IMR-90 (cell line): ENCODE results near the gene MPG. TPM values are rescaled to one million over a fixed set of nuclear protein-coding genes. Genes with fewer than 3 reads are reported as not detected.

ENCODE experiments used
- ATAC-seq: fragments of 200-7000 bp; cut with Tn5 transposase; 2 replicates; pipeline ENCODE4 v1.9.1; 2020; ENCODE audit warnings: low read depth, mild to moderate bottlenecking, moderate library complexity
- BruUV-seq: library from RNA; stranded (reverse); fragments of 400-500 nt; replicated peaks from 2 replicates; lab custom pipeline; 2021; lab: Mats Ljungman, UMichigan
- CTCF ChIA-PET: fragments of 300-600 bp; formaldehyde crosslinking; extraction: SDS; loops from one replicate; lab custom pipeline; 2021; ENCODE audit warnings: antibody characterized with exemption; lab: Yijun Ruan, JAX
- POLR2A ChIA-PET: fragments of 300-600 bp; sonication (Branson Sonifier 250); formaldehyde crosslinking; loops from one replicate; lab custom pipeline; 2022; ENCODE audit warnings: antibody characterized with exemption; ENCODE audit not compliant: unreplicated experiment; lab: Charles Lee
- DNase-seq: peaks from one replicate; pipeline ENCODE4 v3.0.0; 2013
- H2AFZ ChIP-seq: replicated peaks from 2 replicates; pipeline ENCODE3; 2013; ENCODE audit warnings: low read length, mild to moderate bottlenecking; ENCODE audit not compliant: poor library complexity
- H2AK5ac ChIP-seq: 2 replicates; pipeline ENCODE4 v1.6.1; 2013; ENCODE audit warnings: low read depth, low read length, inconsistent platforms
- H2AK9ac ChIP-seq: replicated peaks from 2 replicates; pipeline ENCODE3; 2013; ENCODE audit warnings: mild to moderate bottlenecking, low read depth, low read length, moderate library complexity; ENCODE audit not compliant: poor library complexity
- H2BK120ac ChIP-seq: 2 replicates; pipeline ENCODE4 v1.6.1; 2013; ENCODE audit warnings: low read depth, low read length, inconsistent platforms
- H2BK15ac ChIP-seq: 3 replicates; pipeline ENCODE4 v1.6.1; 2013; ENCODE audit warnings: low read depth, low read length, inconsistent platforms
- H2BK20ac ChIP-seq: 2 replicates; pipeline ENCODE4 v1.6.1; 2013; ENCODE audit warnings: low read depth, mild to moderate bottlenecking, inconsistent platforms, low read length, moderate library complexity
- H2BK5ac ChIP-seq: 2 replicates; pipeline ENCODE4 v1.6.1; 2013; ENCODE audit warnings: mild to moderate bottlenecking, low read depth, low read length, inconsistent platforms; ENCODE audit not compliant: poor library complexity, severe bottlenecking
- H3K14ac ChIP-seq: replicated peaks from 2 replicates; pipeline ENCODE4 v1.6.1; 2013; ENCODE audit warnings: low read depth, low read length, inconsistent platforms
- H3K18ac ChIP-seq: 2 replicates; pipeline ENCODE4 v1.6.1; 2013; ENCODE audit warnings: low read depth, low read length, control low read depth
- H3K23ac ChIP-seq: 2 replicates; pipeline ENCODE4 v1.6.1; 2013; ENCODE audit warnings: low read depth, low read length, inconsistent platforms
- H3K27ac ChIP-seq: 2 replicates; pipeline ENCODE4 v1.5.1; 2013; ENCODE audit warnings: mild to moderate bottlenecking, control low read depth, low read length; ENCODE audit not compliant: insufficient read depth
- H3K27me3 ChIP-seq: 2 replicates; pipeline ENCODE4 v1.6.1; 2013; ENCODE audit warnings: low read length; ENCODE audit not compliant: control insufficient read depth, insufficient read depth
- H3K36me3 ChIP-seq: 2 replicates; pipeline ENCODE4 v1.6.1; 2013; ENCODE audit warnings: low read length, mixed read lengths; ENCODE audit not compliant: control insufficient read depth, insufficient read depth
- H3K4ac ChIP-seq: 2 replicates; pipeline ENCODE4 v1.6.1; 2013; ENCODE audit warnings: low read depth, low read length, inconsistent platforms
- H3K4me1 ChIP-seq: 2 replicates; pipeline ENCODE4 v1.6.1; 2013; ENCODE audit warnings: low read length, mixed read lengths; ENCODE audit not compliant: control insufficient read depth, insufficient read depth
- H3K4me2 ChIP-seq: 2 replicates; pipeline ENCODE4 v1.6.1; 2013; ENCODE audit warnings: low read depth, mild to moderate bottlenecking, control low read depth, low read length, moderate library complexity
- H3K4me3 ChIP-seq: 2 replicates; pipeline ENCODE4 v1.5.1; 2013; ENCODE audit warnings: low read depth, mild to moderate bottlenecking, control low read depth, low read length, moderate library complexity; ENCODE audit not compliant: insufficient read depth
- H3K56ac ChIP-seq: 2 replicates; pipeline ENCODE4 v1.6.1; 2013; ENCODE audit warnings: low read length, inconsistent platforms; ENCODE audit not compliant: insufficient read depth; ENCODE audit errors: extremely low read depth
- H3K79me1 ChIP-seq, 2 experiments: 2 replicates each; pipeline ENCODE4 v1.6.1; 2013; ENCODE audit warnings: low read length in 2 of 2, inconsistent platforms in 1 of 2, low read depth in 1 of 2
- H3K9ac ChIP-seq: 2 replicates; pipeline ENCODE4 v1.6.1; 2013; ENCODE audit warnings: low read depth, low read length, control low read depth
- H3K9me1 ChIP-seq: 2 replicates; pipeline ENCODE4 v1.6.1; 2013; ENCODE audit warnings: low read length, inconsistent platforms; ENCODE audit not compliant: insufficient read depth
- H3K9me3 ChIP-seq: 2 replicates; pipeline ENCODE4 v1.6.1; 2013; ENCODE audit warnings: low read length; ENCODE audit not compliant: control insufficient read depth, insufficient read depth
- H4K20me1 ChIP-seq: 2 replicates; pipeline ENCODE4 v1.6.1; 2013; ENCODE audit warnings: low read length, inconsistent platforms; ENCODE audit not compliant: insufficient read depth
- H4K5ac ChIP-seq: 2 replicates; pipeline ENCODE4 v1.6.1; 2013; ENCODE audit warnings: mild to moderate bottlenecking, low read depth, low read length, control low read depth
- H4K8ac ChIP-seq, 2 experiments: 2 replicates each; pipeline ENCODE4 v1.6.1; 2013; ENCODE audit warnings: low read depth in 2 of 2, low read length in 2 of 2, control low read depth in 1 of 2, inconsistent platforms in 1 of 2
- H4K91ac ChIP-seq: 2 replicates; pipeline ENCODE4 v1.6.1; 2013; ENCODE audit warnings: low read depth, low read length, inconsistent platforms; ENCODE audit not compliant: insufficient read depth
- BHLHE40 ChIP-seq: fragments of 150-350 bp; IDR thresholded peaks from 2 replicates; pipeline ENCODE4 v1.6.1; 2016; ENCODE audit warnings: mild to moderate bottlenecking, low read depth, low read length
- CEBPB ChIP-seq: IDR thresholded peaks from 2 replicates; pipeline ENCODE4 v1.6.1; 2012; ENCODE audit warnings: low read depth, low read length, improper control_type of control experiment
- CTCF ChIP-seq: conservative IDR thresholded peaks from 2 replicates; pipeline ENCODE4 v1.5.1; 2012; ENCODE audit warnings: mild to moderate bottlenecking, low read depth, low read length, improper control_type of control experiment
- FOS ChIP-seq: fragments of 150-350 bp; IDR thresholded peaks from 2 replicates; pipeline ENCODE4 v1.6.1; 2016; ENCODE audit warnings: low read depth, low read length
- MAFK ChIP-seq: IDR thresholded peaks from 2 replicates; pipeline ENCODE4 v1.6.1; 2012; ENCODE audit warnings: low read depth, low read length, improper control_type of control experiment
- MAZ ChIP-seq: IDR thresholded peaks from 2 replicates; pipeline ENCODE4 v1.6.1; 2012; ENCODE audit warnings: low read depth, mild to moderate bottlenecking, low read length, improper control_type of control experiment, moderate library complexity, borderline replicate concordance
- NFE2L2 ChIP-seq: fragments of 150-350 bp; IDR thresholded peaks from 2 replicates; pipeline ENCODE4 v1.6.1; 2016; ENCODE audit warnings: low read depth, mild to moderate bottlenecking, low read length
- POLR2A ChIP-seq: IDR thresholded peaks from 2 replicates; pipeline ENCODE4 v1.6.1; 2012; ENCODE audit warnings: mild to moderate bottlenecking, low read depth, low read length
- RAD21 ChIP-seq: IDR thresholded peaks from 2 replicates; pipeline ENCODE4 v1.6.1; 2012; ENCODE audit warnings: low read length, improper control_type of control experiment
- RCOR1 ChIP-seq: IDR thresholded peaks from 2 replicates; pipeline ENCODE4 v1.6.1; 2012; ENCODE audit warnings: mild to moderate bottlenecking, low read length, improper control_type of control experiment; ENCODE audit not compliant: insufficient replicate concordance
- RFX5 ChIP-seq: IDR thresholded peaks from 2 replicates; pipeline ENCODE4 v1.8.0; 2012; ENCODE audit warnings: low read depth, mild to moderate bottlenecking, low read length, moderate library complexity
- SMC3 ChIP-seq: fragments of 150-350 bp; IDR thresholded peaks from 2 replicates; pipeline ENCODE4 v1.6.1; 2016; ENCODE audit warnings: low read depth, mild to moderate bottlenecking, antibody characterized with exemption, low read length, moderate library complexity
- WGBS, 2 experiments: methylation state at CpG; one replicate each; pipeline versions ENCODE4 v1.1.5 to v1.1.7; 2013; ENCODE audit warnings: missing lambda C conversion rate in 2 of 2; ENCODE audit not compliant: insufficient read length in 1 of 2; ENCODE audit errors: extremely low coverage in 2 of 2; 5-methylcytosine and 5-hydroxymethylcytosine counted together
- dilution Hi-C: fragments of 300-500 bp; cut with HindIII; formaldehyde crosslinking; loops from one replicate; pipeline ENCODE4 v1.14.3; 2018; ENCODE audit warnings: low sequenced_read_pairs; ENCODE audit not compliant: unreplicated experiment
- in situ Hi-C: fragments of 300-500 bp; cut with MboI; formaldehyde crosslinking; loops from 3 replicates; pipeline ENCODE4 v1.14.3; 2019; ENCODE audit warnings: low sequenced_read_pairs, inconsistent platforms, mixed read lengths
- intact Hi-C: fragments of 100-400 bp; cut with micrococcal nuclease; formaldehyde crosslinking; loops from 2 replicates; pipeline ENCODE4 v1.10.0; 2022
- polyA plus RNA-seq, 3 experiments: library from polyadenylated mRNA; depleted of rRNA; stranded (reverse); fragments of >200 nt; gene quantifications; 2 replicates each; pipeline ENCODE4 v1.2.3, GENCODE V29; 2012; ENCODE audit warnings: low replicate concordance in 1 of 3
- total RNA-seq: library from RNA; depleted of rRNA; stranded (reverse); fragments of >200 nt; gene quantifications from 2 replicates; pipeline ENCODE4 v1.2.3, GENCODE V29; 2012
- TF ChIP-seq, protein P1 (sequence below): fragments of 150-350 bp; IDR thresholded peaks from 2 replicates; pipeline ENCODE4 v1.6.1; 2017; ENCODE audit warnings: mild to moderate bottlenecking, antibody characterized with exemption, low read length, low read depth
- TF ChIP-seq, protein P2 (sequence below): fragments of 150-350 bp; IDR thresholded peaks from 2 replicates; pipeline ENCODE4 v1.6.1; 2016; ENCODE audit warnings: low read depth, mild to moderate bottlenecking, low read length, moderate library complexity, borderline replicate concordance

Gene MPG
- total and polyA plus RNA-seq, 2 of the 4 experiments (the other 2 are of a cell fraction) = 66.7 to 135 TPM

DNA sequence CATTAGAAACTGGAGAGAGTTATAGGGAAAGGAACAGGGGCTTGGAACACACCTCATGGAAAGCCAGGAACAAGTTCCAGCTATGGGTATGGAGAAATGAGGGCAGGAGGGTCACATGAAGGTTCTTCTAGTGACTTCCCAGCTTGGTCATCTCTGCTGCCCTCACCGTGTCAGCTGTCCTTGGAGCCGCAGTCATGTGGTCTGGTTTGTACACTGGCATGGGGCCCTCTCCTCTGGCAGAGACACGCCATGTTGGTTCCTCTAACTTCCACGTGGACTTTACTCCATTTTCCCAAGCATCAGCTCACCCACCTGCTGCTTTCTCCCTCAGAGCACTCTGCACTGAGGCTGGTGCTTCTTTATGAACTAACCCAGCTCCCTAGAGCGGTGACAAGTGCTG, 26.3 kb downstream of the MPG start:
- H3K9me3 ChIP-seq = no peaks in the 10 kb centered on the region

More for the DNA sequence above, 26.3 kb downstream of the MPG start:
- Histone ChIP-seq H3K79me1 (peaks cover 3 to 17% of the 10 kb centered on the region in 2 experiments; a peak in 2 of 4 replicates), H3K9ac (no peak overlapping the region), H3K18ac (no peak overlapping the region), H4K91ac (no peak overlapping the region), H2BK5ac (no peak overlapping the region), H4K20me1 (peaks cover 14% of the 10 kb centered on the region; the same call in 1 of the 2 replicates), H3K4me1 (no peaks in the 10 kb centered on the region), H3K9me1 (no peaks in the 10 kb centered on the region), H3K23ac (no peak overlapping the region), H4K8ac (no peak overlapping the region), H2AK9ac (no peak overlapping the region), H3K56ac (no peak overlapping the region), H2AFZ (no peak overlapping the region), H3K4ac (no peak overlapping the region), H2AK5ac (no peak overlapping the region), H3K27ac (no peak overlapping the region), H2BK15ac (no peak overlapping the region), H2BK120ac (no peak overlapping the region), H3K27me3 (no peaks in the 10 kb centered on the region), H3K36me3 (peaks cover 34% of the 10 kb centered on the region), H3K4me2 (no peak overlapping the region), H3K4me3 (no peak overlapping the region), H4K5ac (no peak overlapping the region), H2BK20ac (no peak overlapping the region), H3K14ac (no peak overlapping the region)
- 90% methylated on average over 2 of the region's 5 CpGs; no CpG with 5 or more reads in 1 of the 2 experiments for WGBS, 2 experiments
- DNase-seq = no peak
- no TSS peak for BruUV-seq
- TF ChIP-seq, protein P1, sequence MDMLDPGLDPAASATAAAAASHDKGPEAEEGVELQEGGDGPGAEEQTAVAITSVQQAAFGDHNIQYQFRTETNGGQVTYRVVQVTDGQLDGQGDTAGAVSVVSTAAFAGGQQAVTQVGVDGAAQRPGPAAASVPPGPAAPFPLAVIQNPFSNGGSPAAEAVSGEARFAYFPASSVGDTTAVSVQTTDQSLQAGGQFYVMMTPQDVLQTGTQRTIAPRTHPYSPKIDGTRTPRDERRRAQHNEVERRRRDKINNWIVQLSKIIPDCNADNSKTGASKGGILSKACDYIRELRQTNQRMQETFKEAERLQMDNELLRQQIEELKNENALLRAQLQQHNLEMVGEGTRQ = no peak
- TF ChIP-seq RAD21 = no peak
- TF ChIP-seq CEBPB = no peak
- TF ChIP-seq, protein P2, sequence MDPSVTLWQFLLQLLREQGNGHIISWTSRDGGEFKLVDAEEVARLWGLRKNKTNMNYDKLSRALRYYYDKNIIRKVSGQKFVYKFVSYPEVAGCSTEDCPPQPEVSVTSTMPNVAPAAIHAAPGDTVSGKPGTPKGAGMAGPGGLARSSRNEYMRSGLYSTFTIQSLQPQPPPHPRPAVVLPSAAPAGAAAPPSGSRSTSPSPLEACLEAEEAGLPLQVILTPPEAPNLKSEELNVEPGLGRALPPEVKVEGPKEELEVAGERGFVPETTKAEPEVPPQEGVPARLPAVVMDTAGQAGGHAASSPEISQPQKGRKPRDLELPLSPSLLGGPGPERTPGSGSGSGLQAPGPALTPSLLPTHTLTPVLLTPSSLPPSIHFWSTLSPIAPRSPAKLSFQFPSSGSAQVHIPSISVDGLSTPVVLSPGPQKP = no peak
- no peak for TF ChIP-seq BHLHE40
- TF ChIP-seq SMC3 = no peak
- TF ChIP-seq POLR2A = no peak
- no peak for TF ChIP-seq FOS
- TF ChIP-seq RCOR1 = no peak
- TF ChIP-seq RFX5 = no peak
- TF ChIP-seq MAZ = no peak
- no peak for TF ChIP-seq MAFK
- TF ChIP-seq CTCF = no peak
- no peak for TF ChIP-seq NFE2L2
- dilution Hi-C loops (no loop called here), intact Hi-C loops (no loop called here), in situ Hi-C loops (no loop called here)
- no peak for ATAC-seq
- ChIA-PET POLR2A (no interaction called here), CTCF (interaction anchor here (1.4 kb wide), 1 partner anchor 76 kb away, joined by 5 read pairs; the partner anchor contains the start of gene HBQ1)
